ENCODE data around the gene PLD6.

PLD6 gene

GRCh38 chr17:17183744-17184143 lies 22.4 kb downstream of the PLD6 start:
- peaks cover 40% of the 10 kb centered on the region for H3K36me3 ChIP-seq

GRCh38 chr17:17182598-17183136 lies 23.5 kb downstream of the PLD6 start:
- H3K9me3 ChIP-seq, result no peaks in the 10 kb centered on the region
- TF ChIP-seq CTCF (IDR thresholded peaks at IDR 0.05), result no peak
- no peak overlapping the region for H3K4me3 ChIP-seq (ENCODE audit: low read depth in 1 of 2, low read length in 1 of 2)
- no peaks in the 10 kb centered on the region for H3K27me3 ChIP-seq
- peaks cover 53 to 54% of the 10 kb centered on the region in 2 experiments for H3K4me1 ChIP-seq (ENCODE audit: control insufficient read depth in 1 of 2, insufficient read depth in 1 of 2, low read depth in 1 of 2, low read length in 1 of 2)
- peaks cover 50% of the 10 kb centered on the region for H3K36me3 ChIP-seq
- H3K27ac ChIP-seq, result no peak overlapping the region

More at GRCh38 chr17:17183744-17184143, 22.4 kb downstream of the PLD6 start:
- Histone ChIP-seq H3K4me1 (ENCODE audit: control insufficient read depth in 1 of 2, insufficient read depth in 1 of 2, low read depth in 1 of 2, low read length in 1 of 2) (peaks cover 55% of the 10 kb centered on the region in 2 experiments), H3K9me3 (no peaks in the 10 kb centered on the region), H3K27ac (peak overlapping the region; percentile 86), H3K27me3 (no peaks in the 10 kb centered on the region), H3K4me3 (ENCODE audit: low read depth in 1 of 2, low read length in 1 of 2) (no peak overlapping the region)
- TF ChIP-seq CTCF (IDR thresholded peaks at IDR 0.05), result no peak

GRCh38 chr17:17181666-17182597 lies 24.2 kb downstream of the PLD6 start:
- no peaks in the 10 kb centered on the region for H3K9me3 ChIP-seq
- no peak overlapping the region for H3K27ac ChIP-seq
- H3K27me3 ChIP-seq, result no peaks in the 10 kb centered on the region
- H3K36me3 ChIP-seq, result peaks cover 58% of the 10 kb centered on the region
- TF ChIP-seq CTCF (IDR thresholded peaks at IDR 0.05), result no peak
- no peak overlapping the region for H3K4me3 ChIP-seq (ENCODE audit: low read depth in 1 of 2, low read length in 1 of 2)
- H3K4me1 ChIP-seq (ENCODE audit: control insufficient read depth in 1 of 2, insufficient read depth in 1 of 2, low read depth in 1 of 2, low read length in 1 of 2), result peaks cover 45 to 48% of the 10 kb centered on the region in 2 experiments

- peaks cover 43 to 48% of the 10 kb centered on the region in 2 experiments for H3K4me1 ChIP-seq (ENCODE audit: control insufficient read depth in 1 of 2, insufficient read depth in 1 of 2, low read depth in 1 of 2, low read length in 1 of 2)
- H3K4me3 ChIP-seq (ENCODE audit: low read depth in 1 of 2, low read length in 1 of 2), result no peak overlapping the region
- H3K27me3 ChIP-seq, result no peaks in the 10 kb centered on the region
- no peak for TF ChIP-seq CTCF (IDR thresholded peaks at IDR 0.05)
- no peak overlapping the region for H3K27ac ChIP-seq
- H3K9me3 ChIP-seq, result no peaks in the 10 kb centered on the region
- peaks cover 63% of the 10 kb centered on the region for H3K36me3 ChIP-seq
Measured at GRCh38 chr17:17180741-17181525, 25.2 kb downstream of the PLD6 start.

- no peaks in the 10 kb centered on the region for H3K9me3 ChIP-seq
- H3K27ac ChIP-seq, result no peak overlapping the region
- peaks cover 43 to 47% of the 10 kb centered on the region in 2 experiments for H3K4me1 ChIP-seq (ENCODE audit: control insufficient read depth in 1 of 2, insufficient read depth in 1 of 2, low read depth in 1 of 2, low read length in 1 of 2)
- TF ChIP-seq CTCF (IDR thresholded peaks at IDR 0.05), result no peak
- H3K36me3 ChIP-seq, result peaks cover 66% of the 10 kb centered on the region
- no peak overlapping the region for H3K4me3 ChIP-seq (ENCODE audit: low read depth in 1 of 2, low read length in 1 of 2)
- H3K27me3 ChIP-seq, result no peaks in the 10 kb centered on the region
Measured at GRCh38 chr17:17180141-17180603, 26.0 kb downstream of the PLD6 start.

Data from neutrophil (primary cell).